Activated T-cell treated with anti-CD3 and anti-CD28 coated beads for 4 hours (primary cell): ENCODE measurements around the gene KIF1A.

Source experiments
- DNase-seq: peaks from one replicate; pipeline ENCODE4 v3.0.0-alpha.2; 2020

Gene KIF1A

GRCh38 chr2:240762971-240763370, 57.0 kb downstream of the KIF1A start:
- no peak for DNase-seq

- DNase-seq, result no peak
Observed at GRCh38 chr2:240762249-240762648, 57.8 kb downstream of the KIF1A start.

- no peak for DNase-seq
Observed at GRCh38 chr2:240760576-240761246, 59.3 kb downstream of the KIF1A start.

DNA sequence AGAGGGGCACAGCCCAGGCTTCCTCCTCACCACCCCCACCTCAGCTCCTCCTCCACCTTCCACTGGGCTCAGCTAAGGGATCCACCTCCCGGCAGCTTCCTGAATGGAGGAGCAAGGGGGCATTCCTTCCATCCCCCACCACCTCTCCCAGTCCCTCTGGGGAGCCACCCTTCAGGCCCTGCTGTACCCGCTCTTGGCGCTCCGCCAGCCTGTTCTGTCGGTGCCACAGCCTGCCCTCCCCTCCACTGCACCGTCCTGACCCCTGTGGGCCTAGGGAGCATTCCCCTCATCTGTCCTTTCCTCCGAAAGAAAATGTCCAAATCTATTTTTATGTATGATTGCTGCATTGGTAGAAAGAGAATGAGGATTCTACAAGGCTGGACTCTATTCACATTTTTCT, 59.9 kb downstream of the KIF1A start:
- no peak for DNase-seq

GRCh38 chr2:240759459-240759858, 60.6 kb downstream of the KIF1A start:
- DNase-seq, result no peak

DNA sequence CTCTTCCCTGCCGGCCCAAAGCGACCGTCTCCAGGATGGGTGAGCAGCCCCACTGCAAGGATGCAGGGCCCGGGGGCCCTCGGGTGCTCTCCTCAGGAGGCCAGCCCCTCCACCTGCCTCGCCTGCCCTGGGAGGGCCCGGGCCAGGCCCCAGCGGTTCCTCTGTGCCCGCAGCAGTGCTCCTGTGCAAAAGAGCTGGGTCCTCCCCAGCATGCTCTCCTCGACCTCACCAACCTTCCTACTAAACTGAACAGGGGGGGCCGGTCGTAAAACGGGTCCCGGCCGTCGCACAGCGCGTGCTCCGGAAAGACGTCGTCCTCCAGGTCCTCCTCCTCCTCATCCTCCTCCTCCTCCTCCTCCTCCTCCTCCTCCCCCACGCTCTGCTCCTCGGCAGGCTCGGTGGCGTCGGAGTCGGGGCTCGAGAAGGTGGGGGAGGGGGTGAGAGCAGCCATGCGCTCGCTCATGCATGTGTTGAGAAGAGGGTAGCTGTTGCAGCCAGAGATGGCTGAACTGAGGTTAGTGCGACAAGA, 62.9 kb downstream of the KIF1A start:
- no peak for DNase-seq

GRCh38 chr2:240752209-240752608, 67.8 kb downstream of the KIF1A start:
- DNase-seq, result no peak

DNA sequence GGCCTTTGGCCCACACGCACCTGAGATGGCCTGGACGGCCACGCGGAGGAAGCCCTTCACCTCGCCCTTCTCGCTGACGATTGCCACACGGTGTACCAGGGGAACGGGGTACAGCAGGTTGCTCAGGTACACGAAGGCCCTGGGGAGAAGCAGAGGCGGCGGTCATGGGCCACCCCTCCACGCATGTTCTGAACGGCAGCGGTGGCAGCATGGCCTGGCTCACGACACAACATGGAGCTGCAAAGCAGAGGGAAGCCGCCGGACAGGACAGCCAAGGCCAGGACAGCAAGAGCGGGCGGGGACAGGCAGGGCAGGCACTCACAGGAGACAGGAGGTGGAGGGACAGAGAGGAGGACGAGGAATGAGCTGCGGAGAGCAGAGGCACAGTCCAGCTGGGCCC, 69.6 kb downstream of the KIF1A start:
- DNase-seq, result no peak

GRCh38 chr2:240749516-240749915, 70.5 kb downstream of the KIF1A start:
- no peak for DNase-seq

DNA sequence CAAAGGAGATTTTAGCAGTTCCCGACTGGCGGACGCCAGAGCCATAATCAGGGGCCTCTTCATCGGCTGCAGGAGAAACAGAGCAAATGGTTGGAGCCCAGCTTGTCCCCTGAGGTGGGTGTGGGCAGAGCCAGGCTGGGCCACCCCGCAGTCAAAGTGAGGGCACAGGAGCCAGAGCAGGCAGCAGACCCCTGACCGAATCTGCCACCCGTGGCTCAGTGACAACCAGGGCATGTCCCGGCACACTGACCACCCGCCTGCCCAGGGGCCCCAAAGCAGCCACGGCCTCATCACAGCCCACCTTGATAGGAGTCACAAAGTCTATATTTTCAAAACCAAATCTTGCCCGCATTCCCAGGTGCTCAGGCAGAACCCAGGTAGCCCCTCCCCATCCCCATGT, 72.8 kb downstream of the KIF1A start:
- no peak for DNase-seq

GRCh38 chr2:240746671-240747070, 73.3 kb downstream of the KIF1A start:
- no peak for DNase-seq

DNA sequence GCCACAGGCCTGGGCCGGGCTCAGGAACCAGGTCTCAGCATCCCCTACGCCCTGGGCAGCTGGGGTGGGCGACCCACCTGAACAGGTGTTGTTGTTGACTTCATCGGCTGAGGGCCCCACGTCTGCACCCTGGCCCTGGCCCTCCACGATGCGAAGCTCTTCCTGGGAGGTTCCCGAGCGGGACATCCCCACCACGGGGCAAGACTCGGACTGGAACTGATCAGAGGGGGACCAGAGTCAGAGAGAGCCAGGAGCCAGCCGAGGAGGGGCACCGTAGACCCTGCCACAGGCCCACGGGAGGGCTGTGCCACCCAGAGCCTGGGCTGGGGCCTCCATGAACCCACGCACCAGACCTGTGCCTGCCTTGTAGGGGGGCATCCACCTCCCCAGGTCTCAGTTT, 74.1 kb downstream of the KIF1A start:
- DNase-seq, result no peak

GRCh38 chr2:240745456-240745855, 74.6 kb downstream of the KIF1A start:
- no peak for DNase-seq

GRCh38 chr2:240742602-240743095, 77.4 kb downstream of the KIF1A start:
- no peak for DNase-seq

DNA sequence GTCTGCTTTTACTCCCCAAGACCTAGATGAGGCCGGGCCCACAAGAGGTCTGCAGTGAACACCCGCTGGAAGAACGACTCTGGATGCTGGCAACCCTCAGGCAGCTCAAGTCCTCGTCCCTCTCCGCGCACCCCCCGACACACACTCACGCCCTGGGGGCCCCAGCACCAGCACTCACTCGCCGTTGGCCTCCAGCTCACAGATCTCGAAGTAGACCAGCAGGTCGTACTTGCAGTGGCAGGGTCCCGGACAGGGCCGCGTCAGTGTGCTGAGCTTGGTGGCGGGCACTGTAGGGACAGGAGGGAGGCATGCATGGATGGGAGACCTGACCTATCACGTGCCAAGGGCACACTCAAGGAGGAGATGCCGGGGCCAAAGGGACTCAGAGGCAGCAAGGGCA, 78.9 kb downstream of the KIF1A start:
- DNase-seq, result no peak

GRCh38 chr2:240739797-240740196, 80.2 kb downstream of the KIF1A start:
- DNase-seq, result peak; percentile 27

- DNase-seq, result no peak
Observed at GRCh38 chr2:240737958-240738357, 82.1 kb downstream of the KIF1A start.

DNA sequence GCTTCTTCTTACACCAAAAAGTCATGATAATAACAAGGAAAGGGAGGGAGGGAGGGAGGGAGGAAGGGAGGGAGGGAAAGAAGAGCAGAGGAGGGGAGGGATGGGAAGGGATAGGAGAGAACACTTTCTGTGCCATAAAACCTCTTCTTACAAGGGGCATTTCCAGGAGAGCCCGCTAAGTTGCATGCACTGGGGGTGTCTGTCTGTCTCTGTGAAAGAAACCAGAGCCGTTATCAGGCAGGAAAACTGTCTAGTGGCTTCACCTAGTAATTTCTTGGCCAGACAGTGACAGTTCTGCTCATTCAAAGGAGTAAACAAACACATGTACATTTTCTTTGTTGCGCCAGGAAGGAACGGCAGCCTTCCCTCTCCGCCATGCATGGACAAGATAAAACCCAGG, 82.5 kb downstream of the KIF1A start:
- no peak for DNase-seq

DNA sequence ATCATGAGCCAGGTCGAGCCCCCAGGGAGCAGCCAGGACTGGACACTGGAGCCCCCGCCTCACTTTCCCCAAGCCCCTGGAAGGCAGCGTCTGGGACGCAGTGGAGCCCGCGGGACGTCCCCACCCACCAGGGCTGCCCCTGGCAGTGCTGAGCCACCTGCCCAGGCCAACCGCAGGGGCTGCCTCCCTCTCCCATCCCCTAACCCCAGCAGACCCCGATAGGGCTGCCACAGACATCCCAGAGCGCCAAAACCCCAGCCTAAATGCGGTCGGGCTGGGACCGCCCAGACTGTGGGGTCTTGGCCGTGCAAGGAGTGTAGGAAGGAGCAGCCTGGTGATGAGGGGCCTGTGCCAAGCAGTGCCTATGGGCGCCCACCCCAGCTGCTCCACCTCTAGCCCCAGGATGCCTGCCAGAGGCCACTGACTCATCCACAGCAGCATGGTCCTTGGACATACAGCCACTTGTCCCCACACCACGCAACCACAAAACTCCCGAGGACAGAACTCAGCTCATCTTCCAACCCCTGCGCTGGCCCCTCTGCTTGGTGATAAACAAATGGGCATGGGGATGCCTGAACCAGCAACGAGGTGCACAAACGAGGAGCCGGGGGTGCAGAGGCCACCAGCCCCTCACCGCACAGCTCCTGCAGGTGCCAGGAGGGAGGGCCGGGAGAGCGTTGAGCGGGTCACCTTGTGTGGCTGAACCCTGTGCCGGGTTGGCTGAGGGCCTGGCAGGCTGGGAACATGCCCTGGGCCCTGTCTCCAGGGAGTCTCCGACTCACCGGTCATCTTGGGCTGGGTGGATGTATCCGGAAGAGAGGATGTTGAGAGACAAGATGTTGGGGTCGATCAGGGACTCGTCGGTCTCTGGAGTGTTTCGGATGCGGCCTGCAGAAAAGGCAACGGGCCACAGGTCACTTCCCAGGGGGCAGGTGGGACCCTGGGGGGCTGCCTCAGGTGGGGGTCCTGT, 83.5 kb downstream of the KIF1A start:
- DNase-seq, result no peak

GRCh38 chr2:240735476-240735875, 84.5 kb downstream of the KIF1A start:
- DNase-seq, result no peak

DNA sequence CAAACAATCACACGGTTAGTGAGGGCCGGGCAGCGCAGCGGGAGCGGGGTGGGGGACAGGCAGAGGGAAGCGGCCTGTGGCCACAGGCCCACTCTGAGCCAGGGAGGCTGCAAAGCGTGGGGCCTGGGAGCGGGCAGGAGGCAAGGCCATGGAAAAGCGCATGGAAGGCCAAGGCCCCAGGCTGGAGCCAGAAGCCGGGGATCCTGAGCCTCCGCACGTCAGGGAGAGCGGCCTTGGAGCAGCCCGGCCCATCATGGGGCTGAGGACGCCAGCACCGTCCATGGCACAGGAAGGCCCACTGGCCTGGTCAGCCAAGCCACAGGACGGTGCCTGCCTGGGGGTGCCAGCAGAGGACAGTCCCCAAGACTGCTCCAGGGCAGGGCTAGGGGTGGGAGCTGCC, 85.3 kb downstream of the KIF1A start:
- no peak for DNase-seq

GRCh38 chr2:240733803-240734495, 86.1 kb downstream of the KIF1A start:
- no peak for DNase-seq
